ENCODE measurements around the gene KCNK1. TPM values are rescaled to one million over a fixed set of nuclear protein-coding genes. Genes with fewer than 3 reads are reported as not detected.

The KCNK1 gene
- total RNA-seq, 1 experiment from 2014 or later, result not detected

- intact Hi-C loops (cut with micrococcal nuclease; ENCODE audit: unreplicated experiment), result no loop called here
- DNase-seq, result no peak
- CTCF ChIA-PET, result no interaction called here
- no peak for TF ChIP-seq CTCF (IDR thresholded peaks at IDR 0.05; ENCODE audit: insufficient read depth in 1 of 2, low read depth in 1 of 2, low read length in 1 of 2, severe bottlenecking in 1 of 2, unreplicated experiment in 1 of 2)
- no peaks in the 10 kb centered on the region for H3K9me3 Mint-ChIP-seq (ENCODE audit: unreplicated experiment)
- no peaks in the 10 kb centered on the region for H3K9me3 ChIP-seq
- no peak overlapping the region for H3K4me3 ChIP-seq (ENCODE audit: low read depth, low read length)
- no peaks in the 10 kb centered on the region for H3K36me3 ChIP-seq (ENCODE audit: control insufficient read depth, insufficient read depth, low read length)
- H3K4me1 Mint-ChIP-seq (ENCODE audit: low read depth, unreplicated experiment), result no peaks in the 10 kb centered on the region
- H3K36me3 Mint-ChIP-seq (ENCODE audit: insufficient read depth, unreplicated experiment), result no peaks in the 10 kb centered on the region
- H3K4me3 Mint-ChIP-seq (ENCODE audit: unreplicated experiment), result no peak overlapping the region
- no peak overlapping the region for H3K27ac Mint-ChIP-seq (ENCODE audit: unreplicated experiment)
- H3K27me3 Mint-ChIP-seq (ENCODE audit: insufficient read depth, unreplicated experiment), result no peaks in the 10 kb centered on the region
- POLR2A ChIA-PET, result no interaction called here
- H3K4me1 ChIP-seq, result no peaks in the 10 kb centered on the region
- H3K27me3 ChIP-seq (replicated peaks; ENCODE audit: control insufficient read depth, insufficient read depth, low read length), result no peaks in the 10 kb centered on the region
- no TSS peak for BruUV-seq (replicated peaks)
Observed at GRCh38 chr1:233671286-233671685, 57.4 kb downstream of the KCNK1 start.

GRCh38 chr1:233672732-233673131 lies 58.8 kb downstream of the KCNK1 start:
- no peak for TF ChIP-seq CTCF (IDR thresholded peaks at IDR 0.05; ENCODE audit: insufficient read depth in 1 of 2, low read depth in 1 of 2, low read length in 1 of 2, severe bottlenecking in 1 of 2, unreplicated experiment in 1 of 2)
- no peaks in the 10 kb centered on the region for H3K4me1 ChIP-seq
- POLR2A ChIA-PET, result no interaction called here
- H3K27me3 ChIP-seq (replicated peaks; ENCODE audit: control insufficient read depth, insufficient read depth, low read length), result no peaks in the 10 kb centered on the region
- BruUV-seq (replicated peaks), result no TSS peak
- no peaks in the 10 kb centered on the region for H3K36me3 ChIP-seq (ENCODE audit: control insufficient read depth, insufficient read depth, low read length)
- CTCF ChIA-PET, result no interaction called here
- Mint-ChIP-seq H3K27ac (ENCODE audit: unreplicated experiment) (no peak overlapping the region), H3K4me1 (ENCODE audit: low read depth, unreplicated experiment) (no peaks in the 10 kb centered on the region), H3K4me3 (ENCODE audit: unreplicated experiment) (no peak overlapping the region), H3K27me3 (ENCODE audit: insufficient read depth, unreplicated experiment) (no peaks in the 10 kb centered on the region), H3K36me3 (ENCODE audit: insufficient read depth, unreplicated experiment) (no peaks in the 10 kb centered on the region), H3K9me3 (ENCODE audit: unreplicated experiment) (no peaks in the 10 kb centered on the region)
- no peak for DNase-seq
- H3K4me3 ChIP-seq (ENCODE audit: low read depth, low read length), result no peak overlapping the region
- no peaks in the 10 kb centered on the region for H3K9me3 ChIP-seq
- intact Hi-C loops (cut with micrococcal nuclease; ENCODE audit: unreplicated experiment), result no loop called here

GRCh38 chr1:233673261-233673946 lies 59.5 kb downstream of the KCNK1 start:
- POLR2A ChIA-PET, result no interaction called here
- BruUV-seq (replicated peaks), result no TSS peak

More at GRCh38 chr1:233673261-233673946, 59.5 kb downstream of the KCNK1 start:
- Mint-ChIP-seq H3K4me1 (ENCODE audit: low read depth, unreplicated experiment) (no peaks in the 10 kb centered on the region), H3K27me3 (ENCODE audit: insufficient read depth, unreplicated experiment) (no peaks in the 10 kb centered on the region), H3K9me3 (ENCODE audit: unreplicated experiment) (no peaks in the 10 kb centered on the region), H3K27ac (ENCODE audit: unreplicated experiment) (no peak overlapping the region), H3K36me3 (ENCODE audit: insufficient read depth, unreplicated experiment) (no peaks in the 10 kb centered on the region), H3K4me3 (ENCODE audit: unreplicated experiment) (no peak overlapping the region)
- Histone ChIP-seq H3K4me1 (no peaks in the 10 kb centered on the region), H3K9me3 (no peaks in the 10 kb centered on the region), H3K27me3 (replicated peaks; ENCODE audit: control insufficient read depth, insufficient read depth, low read length) (no peaks in the 10 kb centered on the region), H3K4me3 (ENCODE audit: low read depth, low read length) (no peak overlapping the region), H3K36me3 (ENCODE audit: control insufficient read depth, insufficient read depth, low read length) (no peaks in the 10 kb centered on the region)
- no peak for TF ChIP-seq CTCF (IDR thresholded peaks at IDR 0.05; ENCODE audit: insufficient read depth in 1 of 2, low read depth in 1 of 2, low read length in 1 of 2, severe bottlenecking in 1 of 2, unreplicated experiment in 1 of 2)
- no peak for DNase-seq
- CTCF ChIA-PET, result no interaction called here
- intact Hi-C loops (cut with micrococcal nuclease; ENCODE audit: unreplicated experiment), result no loop called here
